GM03348 (cell line): ENCODE measurements around the gene PHPT1.
"Not testable (repeated sequence)": the region's sequence is repeated elsewhere in the genome, so short reads cannot be mapped to it uniquely, and the experiment has no call there.

Source experiments
- DNase-seq: peaks from one replicate; pipeline ENCODE4 v3.0.0; 2012; ENCODE audit warnings: low spot score

Gene PHPT1

GRCh38 chr9:136849038-136849959, at the start of gene PHPT1:
TSS of gene PHPT1 (plus strand) at chr9:136849409. CDS start at chr9:136849431, 22 bp downstream.
- DNase-seq, result peak; percentile 100

GRCh38 chr9:136799854-136800657, 49.2 kb upstream of the PHPT1 start:
- peak; percentile 74 for DNase-seq

- no peak for DNase-seq
These were observed 46.9 kb upstream of the PHPT1 start for GRCh38 chr9:136802321-136802720.

GRCh38 chr9:136803009-136803550, 46.1 kb upstream of the PHPT1 start:
- not testable (repeated sequence) for DNase-seq

GRCh38 chr9:136803551-136804508, 45.4 kb upstream of the PHPT1 start:
- DNase-seq, result no peak

- no peak for DNase-seq
These were observed 44.6 kb upstream of the PHPT1 start for GRCh38 chr9:136804509-136805206.

- no peak for DNase-seq
These were observed 43.9 kb upstream of the PHPT1 start for GRCh38 chr9:136805207-136805740.

GRCh38 chr9:136806067-136806466, 43.1 kb upstream of the PHPT1 start:
- DNase-seq, result no peak

GRCh38 chr9:136806631-136807201, 42.5 kb upstream of the PHPT1 start:
- no peak for DNase-seq

GRCh38 chr9:136807281-136808074, 41.7 kb upstream of the PHPT1 start, which contains the start of gene RABL6:
TSS of gene RABL6 (plus strand) at chr9:136807948. CDS start at chr9:136808197, 249 bp downstream.
- peak; percentile 99 for DNase-seq

- peak; percentile 51 for DNase-seq
These were observed 41.0 kb upstream of the PHPT1 start for GRCh38 chr9:136808075-136808805.

GRCh38 chr9:136808806-136809158, 40.4 kb upstream of the PHPT1 start:
- DNase-seq, result peak; percentile 49

- no peak for DNase-seq
These were observed 34.3 kb upstream of the PHPT1 start for GRCh38 chr9:136814725-136815421.

- DNase-seq, result no peak
These were observed 33.8 kb upstream of the PHPT1 start for GRCh38 chr9:136815422-136815782.

GRCh38 chr9:136820971-136821825, 28.0 kb upstream of the PHPT1 start:
- peak; percentile 55 for DNase-seq

- no peak for DNase-seq
These were observed 27.2 kb upstream of the PHPT1 start for GRCh38 chr9:136821826-136822544.
